Subcutaneous adipose tissue (tissue), 4 donors: ENCODE results near the gene CACNA1E. TPM values are rescaled to one million over a fixed set of nuclear protein-coding genes. Genes with fewer than 3 reads are reported as not detected.

ENCODE experiments used
- CTCF ChIP-seq: fragments of 450-650 bp; IDR thresholded peaks from one replicate; pipeline ENCODE4 v1.5.1; 2016; ENCODE audit warnings: low read depth, mild to moderate bottlenecking, control low read depth, antibody characterized with exemption, moderate library complexity
- total RNA-seq, 4 donors: library from RNA; depleted of rRNA; stranded (reverse); fragments of >200 nt; gene quantifications; one replicate each; pipeline ENCODE4 v1.1.0, GENCODE V29; 2016

Gene CACNA1E
- total RNA-seq, 4 donors from 2014 or later: 0.16 to 0.19 TPM; not detected in 2

- no peak for TF ChIP-seq CTCF
Measured at GRCh38 chr1:181632960-181633359, 149.6 kb downstream of the CACNA1E start.

GRCh38 chr1:181635110-181635509 is 151.8 kb downstream of the CACNA1E start:
- no peak for TF ChIP-seq CTCF

- TF ChIP-seq CTCF: no peak
Measured at GRCh38 chr1:181637998-181638397, 154.7 kb downstream of the CACNA1E start.

- no peak for TF ChIP-seq CTCF
Measured at GRCh38 chr1:181640956-181641355, 157.6 kb downstream of the CACNA1E start.

- TF ChIP-seq CTCF: no peak
Measured at GRCh38 chr1:181643631-181644030, 160.3 kb downstream of the CACNA1E start.

GRCh38 chr1:181645171-181645570 is 161.9 kb downstream of the CACNA1E start:
- no peak for TF ChIP-seq CTCF

- no peak for TF ChIP-seq CTCF
Measured at GRCh38 chr1:181646710-181647109, 163.4 kb downstream of the CACNA1E start.
